ENCODE measurements around the gene ARL6IP4.
A peak's percentile ranks its signal among the peaks of the same experiment; 100 is the strongest.

ARL6IP4 gene

DNA sequence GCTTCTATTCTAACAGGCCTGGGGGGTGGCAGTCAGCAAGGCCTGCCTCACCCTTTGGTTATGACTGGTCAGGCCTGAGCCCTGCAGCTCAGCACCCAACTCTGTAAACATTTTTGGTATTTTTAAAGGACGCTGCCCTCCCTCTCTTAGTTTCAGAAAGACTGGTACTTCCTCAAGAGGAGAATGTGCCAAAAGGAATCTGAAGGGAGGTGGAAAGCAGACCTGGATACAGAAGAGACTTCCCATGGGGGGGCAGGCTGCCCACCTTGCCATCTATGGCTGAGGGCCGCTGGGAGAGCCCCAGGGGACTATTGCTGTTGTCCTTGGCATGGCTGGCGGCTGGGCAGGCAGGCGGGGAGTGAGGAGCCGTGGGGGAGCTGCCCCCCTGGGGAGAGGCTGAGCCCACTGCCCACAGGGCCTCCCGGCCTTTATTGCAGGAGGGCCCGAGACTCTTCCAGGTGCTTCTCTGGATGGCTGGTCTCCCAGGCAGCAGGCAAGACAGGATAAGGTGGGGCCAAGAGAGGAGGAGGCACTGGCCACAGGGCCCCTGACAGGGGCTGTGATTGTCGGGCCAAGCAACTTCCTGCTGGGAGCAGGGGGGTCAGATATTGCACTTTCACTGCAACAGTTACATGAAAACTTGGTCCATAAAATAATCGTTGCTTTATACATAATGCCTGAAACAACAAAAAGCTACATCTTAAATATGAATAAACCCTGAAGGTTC lies 3.5 kb downstream of the ARL6IP4 start:
- no peak for TF ChIP-seq CTCF (IDR thresholded peaks at IDR 0.05)
- H3K27ac ChIP-seq: peak overlapping the region; percentile 88

DNA sequence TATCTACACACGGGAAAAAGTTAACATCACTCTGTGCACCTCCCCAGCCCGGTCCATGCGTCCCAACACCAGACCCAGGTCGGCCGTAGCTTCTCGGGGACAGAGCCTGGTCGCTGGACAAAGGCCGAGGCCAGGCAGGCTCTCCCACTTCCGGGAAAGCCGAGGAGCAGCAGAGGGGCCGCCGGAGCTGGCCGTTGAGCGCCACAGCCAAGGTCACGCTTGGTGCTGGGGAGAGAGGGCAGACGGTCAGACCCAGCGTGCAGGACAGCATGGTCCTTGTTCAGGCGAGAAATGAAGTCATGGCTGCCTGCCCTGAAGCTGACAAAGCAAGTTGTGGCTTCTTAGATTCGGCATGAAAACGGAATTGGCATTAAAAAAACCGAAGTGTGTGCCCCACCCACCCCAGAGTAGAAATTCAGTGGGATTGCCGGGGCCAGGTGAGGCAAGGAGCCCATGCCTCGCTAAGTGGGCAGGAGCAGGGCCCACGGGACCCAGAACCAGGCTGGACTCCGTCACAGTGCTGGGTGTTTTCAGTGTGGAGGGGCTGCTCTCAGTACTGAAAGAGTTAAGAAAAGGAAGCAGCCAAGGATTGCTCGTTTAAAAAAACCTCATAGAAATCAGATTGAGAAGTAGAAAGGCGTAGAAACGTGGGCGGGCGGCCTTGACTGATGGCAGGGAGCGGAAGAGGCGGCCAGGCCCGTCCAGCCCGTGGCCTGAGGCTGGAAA lies 4.3 kb downstream of the ARL6IP4 start:
- TF ChIP-seq CTCF (IDR thresholded peaks at IDR 0.05) (no peak), ZFX (IDR thresholded peaks at IDR 0.05; ENCODE audit: borderline replicate concordance) (no peak)
- H3K27ac ChIP-seq: peak overlapping the region; percentile 88

GRCh38 chr12:122985338-122986257 lies 5.1 kb downstream of the ARL6IP4 start:
- TF ChIP-seq CTCF (IDR thresholded peaks at IDR 0.05): no peak
- TF ChIP-seq ZFX (IDR thresholded peaks at IDR 0.05; ENCODE audit: borderline replicate concordance): no peak
- peak overlapping the region; percentile 88 for H3K27ac ChIP-seq

DNA sequence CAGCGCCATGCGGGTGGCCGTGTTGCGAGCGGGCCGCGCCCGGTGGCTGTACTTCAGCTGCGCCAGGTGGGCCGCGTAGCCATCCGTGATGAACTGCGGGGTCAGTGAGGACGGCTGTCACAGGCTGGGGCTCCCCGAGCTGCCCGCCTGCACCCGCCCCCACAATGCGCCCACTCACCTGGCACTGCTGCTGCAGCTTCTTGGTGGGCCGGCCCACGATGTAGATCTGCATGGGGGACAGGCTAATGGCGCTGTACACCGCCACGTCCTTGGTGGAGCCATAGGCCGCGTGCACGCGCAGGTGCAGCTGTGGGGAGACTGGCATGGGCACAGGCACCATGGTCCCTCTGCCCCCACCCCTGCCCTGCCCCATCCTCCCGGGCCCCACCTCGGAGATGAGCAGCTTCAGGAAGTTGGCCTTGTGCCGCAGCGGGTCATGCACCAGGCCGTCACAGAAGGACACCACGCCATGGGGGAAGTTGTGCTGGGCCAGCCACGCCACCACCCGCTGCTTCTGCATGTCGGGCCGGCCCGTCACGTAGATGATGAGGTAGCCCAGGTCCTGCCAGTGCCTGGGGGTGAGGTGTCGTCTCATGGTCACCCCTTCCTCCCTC lies 5.9 kb downstream of the ARL6IP4 start:
- TF ChIP-seq CTCF (IDR thresholded peaks at IDR 0.05) (no peak), ZFX (IDR thresholded peaks at IDR 0.05; ENCODE audit: borderline replicate concordance) (no peak)

GRCh38 chr12:122987086-122987951 lies 6.8 kb downstream of the ARL6IP4 start:
- TF ChIP-seq ZFX (IDR thresholded peaks at IDR 0.05; ENCODE audit: borderline replicate concordance) (no peak), CTCF (IDR thresholded peaks at IDR 0.05) (no peak)

More for the DNA sequence above, 5.9 kb downstream of the ARL6IP4 start:
- H3K27ac ChIP-seq: no peak overlapping the region

GRCh38 chr12:122988036-122988435 lies 7.6 kb downstream of the ARL6IP4 start:
- no peak for TF ChIP-seq ZFX (IDR thresholded peaks at IDR 0.05; ENCODE audit: borderline replicate concordance)
- no peak for TF ChIP-seq CTCF (IDR thresholded peaks at IDR 0.05)
- no peak overlapping the region for H3K27ac ChIP-seq

More at GRCh38 chr12:122987086-122987951, 6.8 kb downstream of the ARL6IP4 start:
- no peak overlapping the region for H3K27ac ChIP-seq
